GM23338 (cell line): ENCODE results near the gene DPP10. TPM values are rescaled to one million over a fixed set of nuclear protein-coding genes. Genes with fewer than 3 reads are reported as not detected.
A peak's percentile ranks its signal among the peaks of the same experiment; 100 is the strongest.

ENCODE experiments used
- ATAC-seq: fragments of 200-7000 bp; cut with Tn5 transposase; 3 replicates; pipeline ENCODE4 v1.9.1; 2020
- DNase-seq: peaks from one replicate; pipeline ENCODE4 v3.0.0-alpha.2; 2015; ENCODE audit warnings: low spot score
- H2AFZ ChIP-seq: fragments of 200-600 bp; sonication (generic); 2 replicates; pipeline ENCODE4 v1.8.0; 2016; ENCODE audit warnings: antibody characterized with exemption, mild to moderate bottlenecking, moderate library complexity
- H3F3A ChIP-seq: fragments of 200-600 bp; sonication (generic); replicated peaks from 2 replicates; pipeline ENCODE4 v1.8.0; 2017; ENCODE audit warnings: antibody characterized with exemption, mixed run types, low read depth
- H3K27ac ChIP-seq: fragments of 200-600 bp; sonication (generic); 2 replicates; pipeline ENCODE4 v1.6.1; 2016; ENCODE audit warnings: low read depth
- H3K27me3 ChIP-seq: fragments of 200-600 bp; sonication (generic); 2 replicates; pipeline ENCODE4 v1.8.0; 2016; ENCODE audit warnings: mild to moderate bottlenecking, mixed run types, moderate library complexity; ENCODE audit not compliant: insufficient read depth
- H3K36me3 ChIP-seq: fragments of 200-600 bp; sonication (generic); 2 replicates; pipeline ENCODE4 v1.8.0; 2016; ENCODE audit warnings: mild to moderate bottlenecking; ENCODE audit not compliant: insufficient read depth
- H3K4me1 ChIP-seq: fragments of 200-600 bp; sonication (generic); 2 replicates; pipeline ENCODE4 v1.8.0; 2016; ENCODE audit warnings: mild to moderate bottlenecking, moderate library complexity; ENCODE audit not compliant: insufficient read depth
- H3K4me2 ChIP-seq: fragments of 200-600 bp; sonication (generic); 2 replicates; pipeline ENCODE4 v1.7.1; 2017; ENCODE audit warnings: mixed run types
- H3K4me3 ChIP-seq: fragments of 200-600 bp; sonication (generic); 2 replicates; pipeline ENCODE4 v1.6.1; 2016; ENCODE audit warnings: mixed run types
- H3K79me2 ChIP-seq: fragments of 200-600 bp; sonication (generic); replicated peaks from 2 replicates; pipeline ENCODE4 v1.8.0; 2017; ENCODE audit warnings: mild to moderate bottlenecking; ENCODE audit not compliant: insufficient read depth
- H3K9me2 ChIP-seq: fragments of 200-600 bp; sonication (generic); 2 replicates; pipeline ENCODE4 v1.8.0; 2017; ENCODE audit not compliant: insufficient read depth
- H4K20me1 ChIP-seq: fragments of 200-600 bp; sonication (generic); replicated peaks from 2 replicates; pipeline ENCODE4 v1.8.0; 2017; ENCODE audit warnings: mild to moderate bottlenecking; ENCODE audit not compliant: insufficient read depth
- H3K27ac Mint-ChIP-seq: 2 replicates; pipeline ENCODE4 v1.8.0; 2020; ENCODE audit warnings: inconsistent platforms, mild to moderate bottlenecking, moderate library complexity, mixed read lengths
- H3K27me3 Mint-ChIP-seq: 3 replicates; pipeline ENCODE4 v1.8.0; 2022; ENCODE audit warnings: low read depth, mild to moderate bottlenecking, moderate library complexity, mixed read lengths, inconsistent platforms; ENCODE audit not compliant: insufficient read depth, poor library complexity
- H3K36me3 Mint-ChIP-seq: 3 replicates; pipeline ENCODE4 v1.8.0; 2021; ENCODE audit warnings: low read depth, mild to moderate bottlenecking, inconsistent platforms, moderate library complexity, mixed read lengths
- H3K4me1 Mint-ChIP-seq: 3 replicates; pipeline ENCODE4 v1.8.0; 2020; ENCODE audit warnings: mild to moderate bottlenecking, inconsistent platforms, mixed read lengths
- H3K4me3 Mint-ChIP-seq: 3 replicates; pipeline ENCODE4 v1.8.0; 2021; ENCODE audit warnings: moderate library complexity, mild to moderate bottlenecking, inconsistent platforms, mixed read lengths
- H3K9me3 Mint-ChIP-seq: 3 replicates; pipeline ENCODE4 v1.8.0; 2020; ENCODE audit warnings: moderate library complexity, mild to moderate bottlenecking, inconsistent platforms, mixed read lengths
- CREB1 ChIP-seq: fragments of 250-450 bp; sonication (Bioruptor Pico); IDR thresholded peaks from 2 replicates; pipeline ENCODE4 v1.5.0; 2020; ENCODE audit warnings: low read depth, mild to moderate bottlenecking, moderate library complexity
- EZH2 ChIP-seq: fragments of 200-600 bp; sonication (generic); IDR thresholded peaks from one replicate; pipeline ENCODE4 v1.8.0; 2017; ENCODE audit warnings: antibody characterized with exemption, mild to moderate bottlenecking, low read depth; ENCODE audit not compliant: unreplicated experiment
- EZH2phosphoT487 ChIP-seq: fragments of 200-600 bp; sonication (generic); IDR thresholded peaks from one replicate; pipeline ENCODE4 v1.8.1; 2018; ENCODE audit warnings: antibody characterized with exemption; ENCODE audit not compliant: unreplicated experiment
- JUNB ChIP-seq: IDR thresholded peaks from one replicate; pipeline ENCODE4 v1.6.1; 2016; ENCODE audit warnings: antibody characterized with exemption; ENCODE audit not compliant: unreplicated experiment
- NANOG ChIP-seq: IDR thresholded peaks from 2 replicates; pipeline ENCODE4 v1.6.1; 2016; ENCODE audit warnings: antibody characterized with exemption, borderline replicate concordance
- POLR2AphosphoS5 ChIP-seq: IDR thresholded peaks from 2 replicates; pipeline ENCODE4 v1.6.1; 2016; ENCODE audit warnings: antibody characterized with exemption, low read depth
- STAT1 ChIP-seq: IDR thresholded peaks from one replicate; pipeline ENCODE4 v1.6.1; 2016; ENCODE audit warnings: antibody characterized with exemption; ENCODE audit not compliant: unreplicated experiment
- ZNF114 ChIP-seq: fragments of 250-450 bp; sonication (Bioruptor Pico); IDR thresholded peaks from 2 replicates; pipeline ENCODE4 v1.5.0; 2020; ENCODE audit warnings: mild to moderate bottlenecking, moderate library complexity
- ZNF331 ChIP-seq: fragments of 250-450 bp; sonication (Bioruptor Pico); IDR thresholded peaks from 2 replicates; pipeline ENCODE4 v1.5.0; 2020; ENCODE audit warnings: low read depth, mild to moderate bottlenecking, moderate library complexity
- polyA plus RNA-seq: library from polyadenylated mRNA; unstranded; fragments of >200 nt; fragmentation: Nextera tagmentation; extraction: Ambion mirVana; gene quantifications from 2 replicates; pipeline ENCODE4 v1.2.1, GENCODE V29; 2016
- total RNA-seq: library from RNA; depleted of rRNA; stranded (reverse); fragments of >200 nt; shearing (Covaris generic); gene quantifications from 2 replicates; pipeline ENCODE4 v1.2.3, GENCODE V29; 2014
- TF ChIP-seq, protein P1 (sequence below), 2 experiments: fragments of 200-600 bp in 1 of 2; sonication (generic) in 1 of 2; conservative IDR thresholded peaks; 2 replicates each; pipeline versions ENCODE4 v1.5.1 to v1.6.1; 2016 to 2017; ENCODE audit warnings: antibody characterized with exemption in 2 of 2, low read depth in 2 of 2, mild to moderate bottlenecking in 2 of 2, moderate library complexity in 1 of 2
- TF ChIP-seq, protein P2 (sequence below): fragments of 250-450 bp; sonication (Bioruptor Pico); IDR thresholded peaks from 2 replicates; pipeline ENCODE4 v1.5.0; 2020; ENCODE audit warnings: mild to moderate bottlenecking, moderate library complexity
- TF ChIP-seq, protein P3 (sequence below): IDR thresholded peaks from one replicate; pipeline ENCODE4 v1.6.1; 2018; ENCODE audit warnings: antibody characterized with exemption; ENCODE audit not compliant: unreplicated experiment
- TF ChIP-seq, protein P4 (sequence below): IDR thresholded peaks from 2 replicates; pipeline ENCODE4 v1.6.1; 2016; ENCODE audit warnings: antibody characterized with exemption

DPP10 gene
- total and polyA plus RNA-seq, 2 experiments from 2014 or later, result 3.6 to 14.8 TPM

DNA sequence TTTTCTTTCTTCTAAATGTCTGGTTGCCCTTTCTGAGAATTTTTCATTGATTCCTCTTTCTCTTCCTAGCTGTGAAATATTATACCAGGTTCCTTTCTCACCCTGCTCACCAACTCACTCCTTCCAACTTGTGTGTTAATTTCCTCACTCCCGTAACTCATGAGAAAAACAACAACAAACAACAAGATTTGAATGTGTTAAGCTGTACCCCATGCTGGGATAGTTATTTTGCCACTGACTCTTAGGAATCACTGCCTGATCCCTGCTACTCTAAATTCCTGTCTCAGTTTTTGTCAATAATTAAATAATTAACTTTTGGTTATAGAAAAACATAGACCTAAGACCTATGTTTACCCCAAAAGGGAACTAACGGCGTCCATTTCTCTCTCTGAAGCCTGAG lies 242.7 kb downstream of the DPP10 start:
- Histone ChIP-seq H3K79me2 (no peaks in the 10 kb centered on the region), H3K4me1 (peaks cover 24% of the 10 kb centered on the region), H3K4me2 (peak overlapping the region; percentile 56; the same call in 1 of the 2 replicates), H3K27me3 (no peaks in the 10 kb centered on the region), H3K36me3 (no peaks in the 10 kb centered on the region), H3K27ac (peak overlapping the region; percentile 82; the same call in 1 of the 2 replicates), H3K9me2 (no peaks in the 10 kb centered on the region), H3F3A (no peaks in the 10 kb centered on the region), H3K4me3 (peak overlapping the region; percentile 2; the same call in 1 of the 2 replicates), H2AFZ (no peak overlapping the region), H4K20me1 (no peaks in the 10 kb centered on the region)
- ATAC-seq (peak; percentile 67), DNase-seq (peak; percentile 62)
- H3K4me1 Mint-ChIP-seq, result peaks cover 33% of the 10 kb centered on the region
- H3K36me3 Mint-ChIP-seq, result no peaks in the 10 kb centered on the region
- no peak overlapping the region for H3K27ac Mint-ChIP-seq
- H3K4me3 Mint-ChIP-seq, result no peak overlapping the region
- H3K9me3 Mint-ChIP-seq, result peaks cover 2% of the 10 kb centered on the region; the same call in 1 of the 3 replicates
- no peak for TF ChIP-seq STAT1
- no peak for TF ChIP-seq EZH2phosphoT487
- TF ChIP-seq, protein P1, sequence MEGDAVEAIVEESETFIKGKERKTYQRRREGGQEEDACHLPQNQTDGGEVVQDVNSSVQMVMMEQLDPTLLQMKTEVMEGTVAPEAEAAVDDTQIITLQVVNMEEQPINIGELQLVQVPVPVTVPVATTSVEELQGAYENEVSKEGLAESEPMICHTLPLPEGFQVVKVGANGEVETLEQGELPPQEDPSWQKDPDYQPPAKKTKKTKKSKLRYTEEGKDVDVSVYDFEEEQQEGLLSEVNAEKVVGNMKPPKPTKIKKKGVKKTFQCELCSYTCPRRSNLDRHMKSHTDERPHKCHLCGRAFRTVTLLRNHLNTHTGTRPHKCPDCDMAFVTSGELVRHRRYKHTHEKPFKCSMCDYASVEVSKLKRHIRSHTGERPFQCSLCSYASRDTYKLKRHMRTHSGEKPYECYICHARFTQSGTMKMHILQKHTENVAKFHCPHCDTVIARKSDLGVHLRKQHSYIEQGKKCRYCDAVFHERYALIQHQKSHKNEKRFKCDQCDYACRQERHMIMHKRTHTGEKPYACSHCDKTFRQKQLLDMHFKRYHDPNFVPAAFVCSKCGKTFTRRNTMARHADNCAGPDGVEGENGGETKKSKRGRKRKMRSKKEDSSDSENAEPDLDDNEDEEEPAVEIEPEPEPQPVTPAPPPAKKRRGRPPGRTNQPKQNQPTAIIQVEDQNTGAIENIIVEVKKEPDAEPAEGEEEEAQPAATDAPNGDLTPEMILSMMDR (conservative IDR thresholded peaks at IDR 0.05; ENCODE audit: low read depth in 2 of 2), result no peak
- TF ChIP-seq ZNF114, result no peak
- no peak for TF ChIP-seq CREB1
- TF ChIP-seq, protein P2, sequence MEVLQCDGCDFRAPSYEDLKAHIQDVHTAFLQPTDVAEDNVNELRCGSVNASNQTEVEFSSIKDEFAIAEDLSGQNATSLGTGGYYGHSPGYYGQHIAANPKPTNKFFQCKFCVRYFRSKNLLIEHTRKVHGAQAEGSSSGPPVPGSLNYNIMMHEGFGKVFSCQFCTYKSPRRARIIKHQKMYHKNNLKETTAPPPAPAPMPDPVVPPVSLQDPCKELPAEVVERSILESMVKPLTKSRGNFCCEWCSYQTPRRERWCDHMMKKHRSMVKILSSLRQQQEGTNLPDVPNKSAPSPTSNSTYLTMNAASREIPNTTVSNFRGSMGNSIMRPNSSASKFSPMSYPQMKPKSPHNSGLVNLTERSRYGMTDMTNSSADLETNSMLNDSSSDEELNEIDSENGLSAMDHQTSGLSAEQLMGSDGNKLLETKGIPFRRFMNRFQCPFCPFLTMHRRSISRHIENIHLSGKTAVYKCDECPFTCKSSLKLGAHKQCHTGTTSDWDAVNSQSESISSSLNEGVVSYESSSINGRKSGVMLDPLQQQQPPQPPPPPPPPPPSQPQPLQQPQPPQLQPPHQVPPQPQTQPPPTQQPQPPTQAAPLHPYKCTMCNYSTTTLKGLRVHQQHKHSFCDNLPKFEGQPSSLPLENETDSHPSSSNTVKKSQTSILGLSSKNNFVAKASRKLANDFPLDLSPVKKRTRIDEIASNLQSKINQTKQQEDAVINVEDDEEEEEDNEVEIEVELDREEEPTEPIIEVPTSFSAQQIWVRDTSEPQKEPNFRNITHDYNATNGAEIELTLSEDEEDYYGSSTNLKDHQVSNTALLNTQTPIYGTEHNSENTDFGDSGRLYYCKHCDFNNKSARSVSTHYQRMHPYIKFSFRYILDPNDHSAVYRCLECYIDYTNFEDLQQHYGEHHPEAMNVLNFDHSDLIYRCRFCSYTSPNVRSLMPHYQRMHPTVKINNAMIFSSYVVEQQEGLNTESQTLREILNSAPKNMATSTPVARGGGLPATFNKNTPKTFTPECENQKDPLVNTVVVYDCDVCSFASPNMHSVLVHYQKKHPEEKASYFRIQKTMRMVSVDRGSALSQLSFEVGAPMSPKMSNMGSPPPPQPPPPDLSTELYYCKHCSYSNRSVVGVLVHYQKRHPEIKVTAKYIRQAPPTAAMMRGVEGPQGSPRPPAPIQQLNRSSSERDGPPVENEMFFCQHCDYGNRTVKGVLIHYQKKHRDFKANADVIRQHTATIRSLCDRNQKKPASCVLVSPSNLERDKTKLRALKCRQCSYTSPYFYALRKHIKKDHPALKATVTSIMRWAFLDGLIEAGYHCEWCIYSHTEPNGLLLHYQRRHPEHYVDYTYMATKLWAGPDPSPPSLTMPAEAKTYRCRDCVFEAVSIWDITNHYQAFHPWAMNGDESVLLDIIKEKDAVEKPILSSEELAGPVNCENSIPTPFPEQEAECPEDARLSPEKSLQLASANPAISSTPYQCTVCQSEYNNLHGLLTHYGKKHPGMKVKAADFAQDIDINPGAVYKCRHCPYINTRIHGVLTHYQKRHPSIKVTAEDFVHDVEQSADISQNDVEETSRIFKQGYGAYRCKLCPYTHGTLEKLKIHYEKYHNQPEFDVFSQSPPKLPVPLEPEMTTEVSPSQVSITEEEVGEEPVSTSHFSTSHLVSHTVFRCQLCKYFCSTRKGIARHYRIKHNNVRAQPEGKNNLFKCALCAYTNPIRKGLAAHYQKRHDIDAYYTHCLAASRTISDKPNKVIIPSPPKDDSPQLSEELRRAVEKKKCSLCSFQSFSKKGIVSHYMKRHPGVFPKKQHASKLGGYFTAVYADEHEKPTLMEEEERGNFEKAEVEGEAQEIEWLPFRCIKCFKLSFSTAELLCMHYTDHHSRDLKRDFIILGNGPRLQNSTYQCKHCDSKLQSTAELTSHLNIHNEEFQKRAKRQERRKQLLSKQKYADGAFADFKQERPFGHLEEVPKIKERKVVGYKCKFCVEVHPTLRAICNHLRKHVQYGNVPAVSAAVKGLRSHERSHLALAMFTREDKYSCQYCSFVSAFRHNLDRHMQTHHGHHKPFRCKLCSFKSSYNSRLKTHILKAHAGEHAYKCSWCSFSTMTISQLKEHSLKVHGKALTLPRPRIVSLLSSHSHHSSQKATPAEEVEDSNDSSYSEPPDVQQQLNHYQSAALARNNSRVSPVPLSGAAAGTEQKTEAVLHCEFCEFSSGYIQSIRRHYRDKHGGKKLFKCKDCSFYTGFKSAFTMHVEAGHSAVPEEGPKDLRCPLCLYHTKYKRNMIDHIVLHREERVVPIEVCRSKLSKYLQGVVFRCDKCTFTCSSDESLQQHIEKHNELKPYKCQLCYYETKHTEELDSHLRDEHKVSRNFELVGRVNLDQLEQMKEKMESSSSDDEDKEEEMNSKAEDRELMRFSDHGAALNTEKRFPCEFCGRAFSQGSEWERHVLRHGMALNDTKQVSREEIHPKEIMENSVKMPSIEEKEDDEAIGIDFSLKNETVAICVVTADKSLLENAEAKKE, result no peak
- TF ChIP-seq, protein P3, sequence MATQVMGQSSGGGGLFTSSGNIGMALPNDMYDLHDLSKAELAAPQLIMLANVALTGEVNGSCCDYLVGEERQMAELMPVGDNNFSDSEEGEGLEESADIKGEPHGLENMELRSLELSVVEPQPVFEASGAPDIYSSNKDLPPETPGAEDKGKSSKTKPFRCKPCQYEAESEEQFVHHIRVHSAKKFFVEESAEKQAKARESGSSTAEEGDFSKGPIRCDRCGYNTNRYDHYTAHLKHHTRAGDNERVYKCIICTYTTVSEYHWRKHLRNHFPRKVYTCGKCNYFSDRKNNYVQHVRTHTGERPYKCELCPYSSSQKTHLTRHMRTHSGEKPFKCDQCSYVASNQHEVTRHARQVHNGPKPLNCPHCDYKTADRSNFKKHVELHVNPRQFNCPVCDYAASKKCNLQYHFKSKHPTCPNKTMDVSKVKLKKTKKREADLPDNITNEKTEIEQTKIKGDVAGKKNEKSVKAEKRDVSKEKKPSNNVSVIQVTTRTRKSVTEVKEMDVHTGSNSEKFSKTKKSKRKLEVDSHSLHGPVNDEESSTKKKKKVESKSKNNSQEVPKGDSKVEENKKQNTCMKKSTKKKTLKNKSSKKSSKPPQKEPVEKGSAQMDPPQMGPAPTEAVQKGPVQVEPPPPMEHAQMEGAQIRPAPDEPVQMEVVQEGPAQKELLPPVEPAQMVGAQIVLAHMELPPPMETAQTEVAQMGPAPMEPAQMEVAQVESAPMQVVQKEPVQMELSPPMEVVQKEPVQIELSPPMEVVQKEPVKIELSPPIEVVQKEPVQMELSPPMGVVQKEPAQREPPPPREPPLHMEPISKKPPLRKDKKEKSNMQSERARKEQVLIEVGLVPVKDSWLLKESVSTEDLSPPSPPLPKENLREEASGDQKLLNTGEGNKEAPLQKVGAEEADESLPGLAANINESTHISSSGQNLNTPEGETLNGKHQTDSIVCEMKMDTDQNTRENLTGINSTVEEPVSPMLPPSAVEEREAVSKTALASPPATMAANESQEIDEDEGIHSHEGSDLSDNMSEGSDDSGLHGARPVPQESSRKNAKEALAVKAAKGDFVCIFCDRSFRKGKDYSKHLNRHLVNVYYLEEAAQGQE, result no peak
- TF ChIP-seq POLR2AphosphoS5, result no peak
- no peak for TF ChIP-seq NANOG
- no peak for TF ChIP-seq JUNB
- TF ChIP-seq EZH2, result no peak
- TF ChIP-seq, protein P4, sequence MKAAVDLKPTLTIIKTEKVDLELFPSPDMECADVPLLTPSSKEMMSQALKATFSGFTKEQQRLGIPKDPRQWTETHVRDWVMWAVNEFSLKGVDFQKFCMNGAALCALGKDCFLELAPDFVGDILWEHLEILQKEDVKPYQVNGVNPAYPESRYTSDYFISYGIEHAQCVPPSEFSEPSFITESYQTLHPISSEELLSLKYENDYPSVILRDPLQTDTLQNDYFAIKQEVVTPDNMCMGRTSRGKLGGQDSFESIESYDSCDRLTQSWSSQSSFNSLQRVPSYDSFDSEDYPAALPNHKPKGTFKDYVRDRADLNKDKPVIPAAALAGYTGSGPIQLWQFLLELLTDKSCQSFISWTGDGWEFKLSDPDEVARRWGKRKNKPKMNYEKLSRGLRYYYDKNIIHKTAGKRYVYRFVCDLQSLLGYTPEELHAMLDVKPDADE, result no peak
- TF ChIP-seq ZNF331 (CRISPR knock-in tag), result no peak
- no peaks in the 10 kb centered on the region for H3K27me3 Mint-ChIP-seq
